Ishikawa (cell line): ENCODE data around the gene HDLBP.

Source experiments
- CEBPB ChIP-seq: IDR thresholded peaks from 2 replicates; pipeline ENCODE4 v1.6.1; 2012
- CREB1 ChIP-seq: IDR thresholded peaks from 2 replicates; pipeline ENCODE4 v1.6.1; 2012; ENCODE audit warnings: low read depth
- EGR1 ChIP-seq: IDR thresholded peaks from 2 replicates; pipeline ENCODE4 v1.6.1; 2012
- EP300 ChIP-seq: IDR thresholded peaks from 2 replicates; pipeline ENCODE4 v1.6.1; 2012; ENCODE audit warnings: borderline replicate concordance
- FOXM1 ChIP-seq: IDR thresholded peaks from 2 replicates; pipeline ENCODE4 v1.6.1; 2012; ENCODE audit warnings: low read depth, borderline replicate concordance
- MAX ChIP-seq: IDR thresholded peaks from 2 replicates; pipeline ENCODE4 v1.6.1; 2012
- NFIC ChIP-seq: IDR thresholded peaks from 2 replicates; pipeline ENCODE4 v1.6.1; 2012
- RAD21 ChIP-seq: IDR thresholded peaks from 2 replicates; pipeline ENCODE4 v1.6.1; 2012; ENCODE audit warnings: low read depth
- REST ChIP-seq: IDR thresholded peaks from 2 replicates; pipeline ENCODE4 v1.6.1; 2012; ENCODE audit warnings: low read depth, mild to moderate bottlenecking
- TAF1 ChIP-seq: IDR thresholded peaks from 2 replicates; pipeline ENCODE4 v1.6.1; 2012; ENCODE audit warnings: low read depth, mild to moderate bottlenecking
- TCF12 ChIP-seq: IDR thresholded peaks from 2 replicates; pipeline ENCODE4 v1.6.1; 2012; ENCODE audit warnings: low read depth
- TEAD4 ChIP-seq: IDR thresholded peaks from 2 replicates; pipeline ENCODE4 v1.6.1; 2012
- USF1 ChIP-seq: IDR thresholded peaks from 2 replicates; pipeline ENCODE4 v1.6.1; 2012
- YY1 ChIP-seq: IDR thresholded peaks from 2 replicates; pipeline ENCODE4 v1.6.1; 2012; ENCODE audit warnings: low read depth

GRCh38 chr2:241204490-241204889, 111.0 kb downstream of the HDLBP start:
- no peak for TF ChIP-seq TAF1
- no peak for TF ChIP-seq REST
- TF ChIP-seq EP300, result no peak
- TF ChIP-seq FOXM1, result no peak
- TF ChIP-seq MAX, result no peak
- no peak for TF ChIP-seq RAD21
- no peak for TF ChIP-seq YY1
- TF ChIP-seq NFIC, result no peak
- TF ChIP-seq EGR1, result no peak
- TF ChIP-seq CREB1, result no peak
- no peak for TF ChIP-seq CEBPB
- TF ChIP-seq TEAD4, result no peak
- TF ChIP-seq TCF12, result no peak
- TF ChIP-seq USF1, result no peak
